ENCODE results near the gene UVRAG.
"Not testable (repeated sequence)": the region's sequence is repeated elsewhere in the genome, so short reads cannot be mapped to it uniquely, and the experiment has no call there.

UVRAG gene

GRCh38 chr11:76081084-76081483 lies 266.1 kb downstream of the UVRAG start:
- not testable (repeated sequence) for DNase-seq

- DNase-seq: no peak
Observed at GRCh38 chr11:76083563-76084451, 268.8 kb downstream of the UVRAG start.

- DNase-seq: no peak
Observed at GRCh38 chr11:76085270-76085669, 270.3 kb downstream of the UVRAG start.

DNA sequence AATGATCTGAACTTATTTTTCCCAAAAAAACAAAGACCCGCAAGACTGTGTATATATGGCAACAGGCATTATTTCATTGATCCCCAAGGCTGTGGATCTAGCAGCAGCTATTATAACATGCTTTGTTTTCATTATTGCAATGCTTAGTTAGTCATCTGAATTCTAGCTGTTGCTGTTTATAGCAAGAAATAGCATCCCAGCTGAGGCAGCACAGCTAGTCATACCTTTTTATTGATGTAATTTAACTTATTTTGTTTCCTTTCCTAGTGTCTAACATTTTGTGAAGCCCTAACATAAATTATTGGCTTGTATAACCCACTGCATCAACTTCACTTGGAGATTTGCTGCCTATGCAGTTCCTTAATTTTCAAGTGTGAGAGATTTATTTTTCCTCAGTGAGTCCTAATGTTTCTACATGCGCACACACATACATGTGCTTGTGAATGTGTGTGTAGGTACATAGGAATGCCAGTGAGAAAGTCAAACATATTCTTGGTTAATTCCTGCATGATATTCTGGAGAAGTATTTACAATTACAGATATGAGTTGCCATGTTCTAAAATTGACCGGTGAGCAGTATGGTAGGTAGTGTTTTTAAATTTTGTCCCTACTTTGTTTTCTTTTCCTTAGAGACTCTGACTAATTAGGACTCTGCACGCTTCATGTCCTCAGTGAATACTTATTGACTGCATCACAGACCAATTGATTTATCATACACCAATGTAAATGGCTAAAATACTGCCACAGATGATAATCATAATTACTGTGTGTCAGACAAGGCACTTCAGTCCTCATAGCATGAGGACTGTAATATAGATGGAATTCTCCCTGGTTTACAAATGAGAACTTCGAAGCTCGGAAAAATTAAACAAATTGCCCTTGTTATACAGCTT lies 272.0 kb downstream of the UVRAG start:
- no peak for DNase-seq

GRCh38 chr11:76087749-76088148 lies 272.7 kb downstream of the UVRAG start:
- DNase-seq: no peak

DNA sequence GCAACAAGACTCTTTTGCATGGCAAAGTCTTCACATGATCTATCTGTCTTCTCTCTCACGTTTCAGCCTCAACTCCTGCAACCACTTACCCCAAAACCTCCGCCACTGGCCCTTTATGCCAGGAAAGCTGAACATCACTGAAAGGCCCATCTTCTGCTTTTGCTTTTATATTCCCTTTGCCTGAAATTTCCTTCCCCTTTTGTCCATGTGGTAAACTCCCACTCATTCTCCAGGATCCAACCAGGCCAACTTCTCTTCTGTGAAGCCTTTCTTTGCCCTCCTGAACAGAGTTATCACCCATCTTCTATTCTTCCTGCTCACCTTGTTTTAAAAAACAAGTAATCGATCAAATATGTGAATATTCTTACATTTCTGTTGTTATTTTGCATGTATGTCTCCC lies 273.5 kb downstream of the UVRAG start:
- DNase-seq: no peak

- DNase-seq: no peak
Observed at GRCh38 chr11:76090174-76090573, 275.2 kb downstream of the UVRAG start.

GRCh38 chr11:76090821-76091220 lies 275.8 kb downstream of the UVRAG start:
- no peak for DNase-seq

DNA sequence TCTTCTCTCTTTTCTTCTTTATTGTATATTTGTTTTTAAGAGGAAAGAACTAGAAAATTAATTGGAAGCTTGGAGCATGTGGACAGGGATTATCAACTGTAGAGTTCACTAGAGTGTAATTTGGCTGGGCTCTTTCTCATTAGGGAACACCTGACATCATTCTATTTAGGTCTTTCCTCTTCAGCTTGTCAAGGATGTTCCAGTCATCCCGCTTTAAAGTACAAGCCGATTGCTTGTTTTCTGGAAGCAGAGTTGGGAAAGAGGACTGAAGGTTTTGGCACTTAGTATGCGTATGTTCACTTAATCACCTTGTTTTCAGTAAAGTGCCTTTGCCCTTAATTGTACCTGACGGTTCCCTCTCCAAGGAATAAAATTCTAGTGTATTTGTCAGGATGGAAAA lies 279.7 kb downstream of the UVRAG start:
- DNase-seq: no peak

DNA sequence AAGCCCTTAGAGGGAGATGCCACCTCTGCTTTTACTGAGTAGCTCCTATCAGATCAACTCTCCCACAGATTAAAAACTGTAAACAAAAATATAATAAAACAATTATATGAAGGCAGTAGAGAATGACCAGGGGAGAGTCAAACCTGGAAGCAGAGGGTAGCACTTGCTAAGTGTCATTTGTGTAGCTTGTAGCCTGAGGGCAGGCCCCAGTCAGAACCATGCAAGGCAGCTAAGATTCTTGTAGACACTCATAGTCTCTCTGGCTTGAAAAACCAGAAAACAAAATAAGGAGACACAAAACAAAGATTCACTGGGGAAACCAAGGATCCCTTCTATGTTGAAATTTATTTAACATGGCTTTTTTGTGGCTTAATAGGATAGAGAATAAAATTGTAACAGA lies 280.9 kb downstream of the UVRAG start:
- no peak for DNase-seq

GRCh38 chr11:76096552-76096951 lies 281.5 kb downstream of the UVRAG start:
- DNase-seq: no peak

- no peak for DNase-seq
Observed at GRCh38 chr11:76102802-76103201, 287.8 kb downstream of the UVRAG start.

GRCh38 chr11:76103460-76103859 lies 288.4 kb downstream of the UVRAG start:
- DNase-seq: no peak

- DNase-seq: no peak
Observed at GRCh38 chr11:76104285-76104684, 289.3 kb downstream of the UVRAG start.

DNA sequence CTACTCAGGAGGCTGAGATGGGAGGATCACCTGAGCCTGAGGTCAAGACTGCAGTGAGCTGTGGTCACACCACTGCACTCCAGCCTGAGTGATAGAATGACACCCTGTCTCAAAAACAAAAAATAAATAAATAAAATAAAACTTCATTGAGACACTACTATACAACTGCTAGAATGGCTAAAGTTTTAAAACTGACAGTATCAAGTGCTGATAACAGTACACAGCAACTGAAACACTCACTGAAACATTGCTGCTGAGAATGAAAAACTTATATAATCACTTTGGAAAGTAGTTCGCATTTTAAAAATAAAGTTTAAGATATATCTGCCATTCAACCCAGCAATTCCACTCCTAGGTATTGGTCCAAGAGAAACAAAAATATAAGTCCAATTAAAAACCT lies 290.6 kb downstream of the UVRAG start:
- DNase-seq: no peak

DNA sequence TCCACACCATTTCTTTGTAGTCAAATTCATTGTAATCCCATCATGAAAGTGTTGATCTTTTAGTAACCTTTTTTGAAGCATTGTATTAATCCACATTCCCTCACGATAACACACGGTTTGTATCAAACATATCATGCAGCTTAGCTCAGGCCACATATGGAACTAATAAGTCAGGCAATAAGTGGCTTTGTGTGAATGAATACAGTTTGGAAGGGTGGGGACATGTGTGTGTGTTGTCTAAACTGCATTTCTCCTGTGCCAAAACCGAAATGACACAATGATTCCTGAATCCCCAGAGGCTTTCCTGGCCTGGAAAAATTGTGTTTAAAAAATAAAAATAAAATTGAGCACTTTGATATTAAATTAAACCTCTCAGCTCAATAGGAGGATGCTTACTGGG lies 293.0 kb downstream of the UVRAG start:
- no peak for DNase-seq

GRCh38 chr11:76114238-76114637 lies 299.2 kb downstream of the UVRAG start:
- no peak for DNase-seq

DNA sequence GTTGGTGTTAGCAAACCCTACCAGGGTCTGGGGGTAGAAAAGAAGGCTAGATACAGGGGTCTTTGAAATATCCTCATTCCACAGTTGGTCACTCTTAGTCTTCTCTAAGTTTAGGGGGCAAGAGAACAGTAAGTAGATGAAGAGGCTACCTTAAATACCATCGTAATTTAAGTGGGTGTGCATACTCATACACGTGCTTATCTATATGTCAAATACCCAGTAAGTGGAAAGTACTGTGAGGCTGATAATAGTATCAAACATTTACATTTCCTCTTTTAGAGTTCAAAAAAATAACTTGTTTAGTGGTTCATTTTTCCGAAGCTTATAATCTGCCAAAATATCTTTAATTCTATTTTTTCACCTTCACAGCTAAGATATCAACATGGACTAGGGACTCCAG lies 300.5 kb downstream of the UVRAG start:
- no peak for DNase-seq

- no peak for DNase-seq
Observed at GRCh38 chr11:76119032-76119431, 304.0 kb downstream of the UVRAG start.

DNA sequence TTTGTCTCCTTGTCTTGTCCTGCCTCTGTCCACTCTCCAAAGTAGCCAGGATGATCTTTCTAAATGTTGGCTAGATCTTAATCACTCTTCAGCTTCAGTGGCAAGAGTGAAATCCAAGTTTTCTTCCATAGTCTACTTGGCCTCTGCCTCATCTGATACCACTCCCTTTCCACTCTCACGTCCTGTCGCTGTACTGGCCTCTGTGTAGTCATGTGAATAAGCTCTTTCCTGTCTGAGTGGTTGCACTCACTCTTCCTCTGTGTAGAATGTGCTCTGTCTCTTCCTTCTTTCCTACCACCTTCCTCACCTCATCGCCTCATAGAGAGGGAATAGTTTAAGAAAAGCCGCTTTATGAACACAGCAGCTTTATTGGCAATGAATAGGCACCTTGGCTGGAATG lies 304.8 kb downstream of the UVRAG start:
- no peak for DNase-seq

GRCh38 chr11:76120513-76121101 lies 305.6 kb downstream of the UVRAG start:
- no peak for DNase-seq

DNA sequence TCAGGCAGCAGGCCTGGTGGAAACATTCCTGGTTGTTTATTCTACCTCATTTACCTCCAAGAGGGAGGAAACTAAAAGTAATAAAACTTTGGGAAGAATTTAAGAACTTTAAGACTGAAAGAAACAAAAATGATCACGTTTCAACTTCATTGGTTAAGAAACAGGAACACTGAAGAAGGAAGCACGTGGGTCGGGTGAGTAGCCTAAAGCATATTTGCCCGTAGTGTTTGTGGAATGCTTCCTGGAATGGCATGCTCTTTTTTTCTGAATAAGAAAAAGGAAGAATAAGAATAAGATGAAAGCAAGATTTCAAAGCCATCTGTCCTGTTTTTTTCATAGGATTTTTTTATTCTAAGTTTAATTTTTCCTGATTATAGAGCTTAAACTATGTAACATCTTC lies 308.2 kb downstream of the UVRAG start:
- no peak for DNase-seq

GRCh38 chr11:76124905-76125770 lies 310.1 kb downstream of the UVRAG start:
- DNase-seq: no peak
